A673 (cell line): ENCODE results near the gene CHRNA4.

Source experiments
- EZH2 ChIP-seq: fragments of 200-600 bp; sonication (generic); IDR thresholded peaks from 2 replicates; pipeline ENCODE4 v1.6.1; 2017; ENCODE audit warnings: borderline replicate concordance, low read depth, mild to moderate bottlenecking, mixed read lengths, antibody characterized with exemption, low read length; ENCODE audit not compliant: poor library complexity, severe bottlenecking
- TF ChIP-seq, protein P1 (sequence below): fragments of 300-800, 200-600 bp; sonication (generic); conservative IDR thresholded peaks from 2 replicates; pipeline ENCODE4 v1.5.1; 2017; ENCODE audit warnings: low read depth, mild to moderate bottlenecking, antibody characterized with exemption, low read length, moderate library complexity, mixed read lengths

DNA sequence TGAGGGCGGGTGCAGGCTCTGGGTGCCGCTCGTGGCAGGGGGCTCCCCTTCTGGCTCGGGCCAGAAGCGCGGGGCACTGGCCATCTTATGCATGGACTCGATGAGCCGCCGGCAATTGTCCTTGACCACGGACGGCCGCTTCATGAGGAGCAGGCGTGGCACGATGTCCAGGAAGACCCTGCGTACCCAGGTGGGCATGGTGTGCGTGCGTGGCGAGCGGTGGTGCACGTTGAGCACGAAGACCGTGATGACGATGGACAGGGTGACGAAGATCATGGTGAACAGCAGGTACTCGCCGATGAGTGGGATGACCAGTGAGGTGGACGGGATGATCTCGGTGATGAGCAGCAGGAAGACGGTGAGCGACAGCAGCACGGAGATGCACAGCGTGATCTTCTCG, 11.0 kb downstream of the CHRNA4 start:
- TF ChIP-seq, protein P1, sequence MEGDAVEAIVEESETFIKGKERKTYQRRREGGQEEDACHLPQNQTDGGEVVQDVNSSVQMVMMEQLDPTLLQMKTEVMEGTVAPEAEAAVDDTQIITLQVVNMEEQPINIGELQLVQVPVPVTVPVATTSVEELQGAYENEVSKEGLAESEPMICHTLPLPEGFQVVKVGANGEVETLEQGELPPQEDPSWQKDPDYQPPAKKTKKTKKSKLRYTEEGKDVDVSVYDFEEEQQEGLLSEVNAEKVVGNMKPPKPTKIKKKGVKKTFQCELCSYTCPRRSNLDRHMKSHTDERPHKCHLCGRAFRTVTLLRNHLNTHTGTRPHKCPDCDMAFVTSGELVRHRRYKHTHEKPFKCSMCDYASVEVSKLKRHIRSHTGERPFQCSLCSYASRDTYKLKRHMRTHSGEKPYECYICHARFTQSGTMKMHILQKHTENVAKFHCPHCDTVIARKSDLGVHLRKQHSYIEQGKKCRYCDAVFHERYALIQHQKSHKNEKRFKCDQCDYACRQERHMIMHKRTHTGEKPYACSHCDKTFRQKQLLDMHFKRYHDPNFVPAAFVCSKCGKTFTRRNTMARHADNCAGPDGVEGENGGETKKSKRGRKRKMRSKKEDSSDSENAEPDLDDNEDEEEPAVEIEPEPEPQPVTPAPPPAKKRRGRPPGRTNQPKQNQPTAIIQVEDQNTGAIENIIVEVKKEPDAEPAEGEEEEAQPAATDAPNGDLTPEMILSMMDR, result no peak
- no peak for TF ChIP-seq EZH2
